ENCODE results near the gene GALNT16.
A peak's percentile ranks its signal among the peaks of the same experiment; 100 is the strongest.
"Not testable (repeated sequence)": the region's sequence is repeated elsewhere in the genome, so short reads cannot be mapped to it uniquely, and the experiment has no call there.

GALNT16 gene

GRCh38 chr14:69285661-69286255, 25.8 kb downstream of the GALNT16 start:
- DNase-seq (no peak), ATAC-seq (replicated peaks) (no peak)
- H3K36me3 Mint-ChIP-seq, result no peaks in the 10 kb centered on the region
- peaks cover 10 to 15% of the 10 kb centered on the region in 2 donors for H3K27me3 Mint-ChIP-seq
- no peaks in the 10 kb centered on the region for H3K9me3 Mint-ChIP-seq
- H3K27ac Mint-ChIP-seq, result peak overlapping the region; percentile 10
- H3K4me3 Mint-ChIP-seq, result no peak overlapping the region
- H3K4me1 Mint-ChIP-seq, result no peaks in the 10 kb centered on the region

DNA sequence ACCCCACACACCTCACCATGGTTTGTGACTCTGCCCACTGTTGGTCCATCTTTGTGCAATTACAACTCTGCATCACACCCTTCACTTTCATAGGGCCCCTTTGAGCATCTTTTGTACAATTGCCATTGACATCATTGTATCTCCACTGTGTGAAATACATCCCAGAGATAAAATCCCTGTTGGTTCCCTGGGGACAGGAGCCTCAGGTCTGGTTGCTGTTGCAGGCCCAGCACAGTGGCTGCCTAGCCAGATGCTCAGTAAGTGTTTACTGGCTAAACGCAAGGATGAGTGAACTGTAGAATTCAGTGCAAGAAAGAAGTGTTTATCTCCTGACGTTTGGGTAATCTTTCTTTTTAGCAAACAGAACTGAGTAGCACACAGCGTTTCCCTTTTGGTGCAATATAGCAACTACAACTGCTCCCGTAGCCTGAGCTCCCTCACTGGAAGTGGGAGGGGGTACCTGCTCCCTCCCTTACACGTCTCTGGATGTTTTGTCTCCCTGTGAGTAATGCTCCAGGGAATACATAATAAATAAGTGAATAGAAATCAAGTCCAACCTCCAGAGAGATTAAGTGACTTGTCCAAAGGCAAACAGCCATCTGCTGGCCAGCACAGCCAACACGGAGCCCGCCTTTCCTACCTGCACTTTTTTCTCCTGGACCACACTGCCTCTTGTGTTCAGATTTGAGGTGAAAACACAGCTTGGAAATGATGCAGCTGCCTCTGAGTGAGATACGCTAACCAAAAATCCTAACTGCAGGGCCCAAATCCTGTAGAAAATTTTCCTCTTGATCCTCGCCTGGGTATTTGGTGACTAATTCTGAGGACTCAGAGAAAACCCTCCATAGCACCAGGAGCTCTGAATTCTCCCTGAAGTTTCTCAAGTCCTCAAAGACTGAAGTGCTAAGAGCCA, 27.4 kb downstream of the GALNT16 start:
- peaks cover 0 to 11% of the 10 kb centered on the region in 2 donors for H3K27me3 Mint-ChIP-seq
- no peaks in the 10 kb centered on the region for H3K36me3 Mint-ChIP-seq
- ATAC-seq (replicated peaks) (no peak), DNase-seq (no peak)
- H3K4me1 Mint-ChIP-seq, result no peaks in the 10 kb centered on the region
- no peak overlapping the region for H3K4me3 Mint-ChIP-seq
- no peaks in the 10 kb centered on the region for H3K9me3 Mint-ChIP-seq
- no peak overlapping the region for H3K27ac Mint-ChIP-seq

DNA sequence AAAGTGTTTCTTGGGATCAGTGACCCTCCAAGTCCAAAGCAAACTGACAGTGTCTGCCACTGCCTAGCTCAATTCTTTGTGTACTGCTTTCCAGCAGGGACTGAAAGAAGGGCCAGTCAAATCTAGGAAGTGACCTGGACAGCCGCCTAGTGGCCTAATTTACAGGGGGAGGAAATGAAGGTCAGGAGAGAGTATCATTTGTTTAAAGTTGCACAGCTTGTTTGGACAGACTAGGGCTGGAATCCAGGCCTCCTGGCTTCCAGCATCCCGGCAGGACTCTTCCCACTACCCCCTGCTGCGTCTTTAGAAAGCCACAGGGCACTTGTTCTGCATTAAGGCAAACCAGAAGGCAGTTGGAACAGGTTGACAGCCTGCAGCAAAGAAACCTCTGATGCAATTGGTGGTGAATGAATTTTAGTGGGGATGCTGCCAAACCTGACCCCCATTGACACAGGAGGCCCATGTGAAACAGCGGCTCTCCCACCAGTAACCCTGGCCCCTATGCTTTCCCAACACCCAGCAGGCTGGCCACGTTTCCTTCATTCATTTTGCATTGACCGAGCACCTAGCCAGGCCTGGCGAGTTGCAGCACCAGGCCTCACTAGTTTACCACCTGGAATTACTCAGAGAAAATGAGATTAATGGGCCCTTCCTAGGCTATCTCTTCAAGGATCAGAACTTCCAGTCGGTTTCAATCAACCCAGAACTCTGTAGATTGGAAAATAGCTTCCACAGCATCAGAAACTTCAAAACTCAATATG, 28.2 kb downstream of the GALNT16 start:
- no peak for DNase-seq
- no peaks in the 10 kb centered on the region for H3K36me3 Mint-ChIP-seq
- H3K9me3 Mint-ChIP-seq, result no peaks in the 10 kb centered on the region
- no peak for ATAC-seq (replicated peaks)
- H3K4me1 Mint-ChIP-seq, result no peaks in the 10 kb centered on the region
- H3K4me3 Mint-ChIP-seq, result no peak overlapping the region
- H3K27me3 Mint-ChIP-seq, result peaks cover 0 to 8% of the 10 kb centered on the region in 2 donors
- no peak overlapping the region for H3K27ac Mint-ChIP-seq

DNA sequence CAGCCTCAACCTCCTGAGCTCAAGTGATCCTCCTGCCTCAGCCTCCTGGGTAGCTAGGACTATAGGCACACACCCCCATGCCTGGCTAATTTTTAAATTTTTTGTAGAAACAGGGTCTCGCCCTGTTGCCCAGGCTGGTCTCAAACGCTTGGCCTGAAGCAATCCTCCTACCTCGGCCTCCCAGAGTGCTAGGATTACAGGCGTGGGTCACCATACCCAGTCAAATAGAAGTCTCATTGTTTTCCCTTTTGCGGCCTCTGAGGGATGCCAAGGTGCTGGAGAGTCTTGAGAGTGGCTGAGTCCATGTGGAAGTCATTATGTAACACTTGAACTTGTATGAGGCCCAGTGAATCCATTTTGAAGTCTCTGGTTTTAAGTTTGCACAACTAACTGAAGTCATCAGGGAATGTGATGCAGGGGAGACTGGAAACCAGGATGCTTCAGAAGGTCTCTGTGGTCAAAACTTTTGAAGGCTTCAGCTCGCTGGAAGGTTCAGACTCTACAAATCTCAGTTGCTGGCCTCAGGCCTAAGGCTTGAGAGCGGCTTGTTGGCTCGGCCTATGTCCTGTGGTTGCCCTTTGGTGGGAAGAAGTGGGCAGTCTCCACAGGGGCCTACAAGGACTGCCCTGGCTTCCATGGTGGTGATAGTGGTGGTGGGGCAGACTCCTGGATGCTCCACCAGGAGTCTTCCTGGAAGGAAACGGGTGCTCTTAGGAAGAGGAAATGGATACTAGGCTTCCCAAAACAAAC, 29.2 kb downstream of the GALNT16 start:
- H3K27ac Mint-ChIP-seq, result no peak overlapping the region
- H3K27me3 Mint-ChIP-seq, result peaks cover 0 to 8% of the 10 kb centered on the region in 2 donors
- H3K4me3 Mint-ChIP-seq, result no peak overlapping the region
- H3K36me3 Mint-ChIP-seq, result no peaks in the 10 kb centered on the region
- no peaks in the 10 kb centered on the region for H3K9me3 Mint-ChIP-seq
- DNase-seq (no peak), ATAC-seq (replicated peaks) (no peak)
- H3K4me1 Mint-ChIP-seq, result no peaks in the 10 kb centered on the region

DNA sequence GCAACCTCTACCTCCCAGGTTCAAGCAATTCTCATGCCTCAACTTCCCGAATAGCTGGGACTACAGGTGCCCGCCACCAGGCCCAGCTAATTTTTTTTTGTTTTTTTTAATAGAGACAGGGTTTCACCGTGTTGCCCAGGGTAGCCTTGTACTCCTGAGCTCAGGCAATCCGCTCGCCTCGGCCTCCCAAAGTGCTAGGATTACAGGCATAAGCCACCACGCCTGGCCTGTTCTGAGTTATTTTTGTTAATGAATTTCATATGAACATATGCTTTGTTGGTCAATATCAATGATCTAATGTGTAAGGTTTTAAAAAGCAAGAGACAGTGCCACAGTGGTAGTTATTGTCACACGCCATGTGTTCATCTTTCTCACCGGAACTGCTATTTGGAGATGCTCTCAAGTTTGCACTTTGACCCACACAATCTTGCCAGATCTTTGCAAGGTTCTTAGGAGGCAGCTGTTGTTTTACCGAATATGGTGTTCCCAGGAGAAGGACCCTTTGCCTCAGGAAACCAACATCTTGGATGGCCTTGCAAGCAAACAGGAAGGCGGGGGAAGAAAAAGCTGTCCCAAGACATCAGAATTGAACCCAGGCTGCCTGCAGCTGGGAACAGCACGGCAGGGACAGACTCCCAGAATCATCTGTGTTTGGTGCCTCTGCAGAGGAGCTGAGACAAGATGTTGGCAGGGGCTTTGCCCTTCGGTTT, 30.0 kb downstream of the GALNT16 start:
- Mint-ChIP-seq H3K4me1 (no peaks in the 10 kb centered on the region), H3K9me3 (no peaks in the 10 kb centered on the region)

GRCh38 chr14:69290881-69291280, 30.9 kb downstream of the GALNT16 start:
- not testable (repeated sequence) for H3K36me3 Mint-ChIP-seq; H3K27me3 Mint-ChIP-seq; H3K4me1 Mint-ChIP-seq; H3K9me3 Mint-ChIP-seq; H3K4me3 Mint-ChIP-seq; H3K27ac Mint-ChIP-seq; DNase-seq; ATAC-seq (replicated peaks)

More for the DNA sequence above, 30.0 kb downstream of the GALNT16 start:
- Mint-ChIP-seq H3K27me3 (peaks cover 0 to 8% of the 10 kb centered on the region in 2 donors), H3K4me3 (no peak overlapping the region), H3K27ac (no peak overlapping the region), H3K36me3 (no peaks in the 10 kb centered on the region)
- DNase-seq (no peak), ATAC-seq (replicated peaks) (no peak)

- Mint-ChIP-seq H3K4me3 (no peak overlapping the region), H3K4me1 (no peaks in the 10 kb centered on the region), H3K27ac (no peak overlapping the region), H3K27me3 (peaks cover 0 to 4% of the 10 kb centered on the region in 2 donors), H3K9me3 (no peaks in the 10 kb centered on the region), H3K36me3 (no peaks in the 10 kb centered on the region)
- DNase-seq (no peak), ATAC-seq (replicated peaks) (no peak)
These were observed 31.4 kb downstream of the GALNT16 start for GRCh38 chr14:69291396-69291795.

DNA sequence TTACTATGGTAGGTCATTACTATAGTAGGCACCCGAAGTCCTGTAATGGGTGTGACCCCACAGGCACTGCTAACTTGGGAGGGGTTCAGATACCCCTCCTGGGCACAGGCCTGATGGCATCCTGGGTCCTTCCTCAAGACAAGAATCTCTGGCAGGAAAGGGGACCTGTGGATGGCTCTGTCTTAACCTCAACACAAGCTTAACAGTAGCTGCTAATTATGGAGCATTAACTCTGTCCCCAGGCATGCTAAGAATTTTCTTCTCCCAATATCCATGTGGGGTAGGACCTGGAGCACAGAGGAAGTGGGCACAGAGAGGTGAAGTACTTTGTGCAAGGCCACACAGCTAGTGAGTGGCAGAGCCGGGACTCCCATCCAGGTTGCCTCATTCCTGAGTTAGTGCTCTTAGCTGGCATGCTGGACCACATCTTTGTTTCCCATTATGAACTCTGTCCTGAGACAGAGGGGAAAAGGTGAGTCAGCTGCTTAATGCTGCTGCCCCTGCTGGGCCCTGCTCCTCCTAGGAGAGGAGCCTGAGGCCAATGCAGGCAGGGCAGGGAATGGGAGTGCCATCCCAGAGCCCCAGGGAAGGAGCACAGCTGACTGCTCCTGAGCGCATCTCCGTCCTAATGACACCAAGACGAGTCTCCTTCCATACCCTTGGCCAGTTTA, 32.1 kb downstream of the GALNT16 start:
- Mint-ChIP-seq H3K36me3 (no peaks in the 10 kb centered on the region), H3K9me3 (no peaks in the 10 kb centered on the region), H3K27ac (no peak overlapping the region), H3K4me1 (no peaks in the 10 kb centered on the region), H3K27me3 (peaks cover 0 to 1% of the 10 kb centered on the region in 2 donors), H3K4me3 (no peak overlapping the region)
- DNase-seq (no peak), ATAC-seq (replicated peaks) (no peak)

DNA sequence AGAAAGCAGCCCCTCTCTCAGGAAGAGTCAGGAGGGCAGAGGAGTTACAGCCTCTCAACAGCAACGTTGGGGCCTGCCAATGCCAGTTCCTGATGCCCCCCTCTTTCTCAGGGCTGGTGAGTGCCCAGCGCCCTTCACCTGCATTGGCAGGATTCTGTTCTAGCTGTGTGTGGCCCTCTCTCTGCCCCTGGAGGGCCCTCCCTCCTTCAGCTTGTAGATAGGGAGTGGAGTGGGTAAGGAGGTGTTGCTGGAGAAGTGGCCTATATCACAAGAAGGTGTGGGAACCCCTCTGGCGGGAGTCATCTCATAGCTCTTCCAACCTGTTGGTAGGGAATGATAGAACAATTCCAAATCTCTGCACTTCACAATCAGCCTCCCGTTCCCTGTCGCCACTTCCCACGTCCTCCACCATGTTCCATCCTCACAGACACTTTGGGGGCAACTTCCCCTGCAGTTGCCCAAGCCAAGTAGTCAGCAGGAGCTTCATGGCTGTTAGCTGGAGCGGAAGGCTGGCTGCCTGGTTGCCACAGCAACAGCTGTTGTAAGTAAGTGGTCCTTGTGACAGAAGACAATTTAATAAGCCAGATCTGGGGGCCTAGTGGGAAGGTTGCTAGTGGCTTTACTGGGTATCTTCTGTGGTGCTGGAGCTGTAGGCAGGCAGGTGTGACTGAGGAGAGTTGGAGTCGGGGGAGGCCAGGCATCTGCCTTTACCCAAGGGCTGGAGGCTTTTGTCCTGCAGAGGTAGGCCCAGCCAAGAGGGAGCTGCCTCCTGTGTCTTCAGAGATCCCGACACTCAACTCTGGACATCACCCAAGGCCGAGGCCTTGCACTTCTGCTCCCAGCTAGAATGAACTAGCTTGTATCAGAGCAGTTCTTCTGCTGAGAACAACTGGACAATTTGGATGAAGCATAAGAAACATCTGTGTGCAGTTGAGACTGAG, 38.4 kb downstream of the GALNT16 start:
- Mint-ChIP-seq H3K9me3 (no peaks in the 10 kb centered on the region), H3K4me3 (no peak overlapping the region), H3K27me3 (peaks cover 8 to 11% of the 10 kb centered on the region in 2 donors), H3K36me3 (no peaks in the 10 kb centered on the region), H3K4me1 (no peaks in the 10 kb centered on the region), H3K27ac (no peak overlapping the region)
- no peak for ATAC-seq (replicated peaks)
- no peak for DNase-seq

DNA sequence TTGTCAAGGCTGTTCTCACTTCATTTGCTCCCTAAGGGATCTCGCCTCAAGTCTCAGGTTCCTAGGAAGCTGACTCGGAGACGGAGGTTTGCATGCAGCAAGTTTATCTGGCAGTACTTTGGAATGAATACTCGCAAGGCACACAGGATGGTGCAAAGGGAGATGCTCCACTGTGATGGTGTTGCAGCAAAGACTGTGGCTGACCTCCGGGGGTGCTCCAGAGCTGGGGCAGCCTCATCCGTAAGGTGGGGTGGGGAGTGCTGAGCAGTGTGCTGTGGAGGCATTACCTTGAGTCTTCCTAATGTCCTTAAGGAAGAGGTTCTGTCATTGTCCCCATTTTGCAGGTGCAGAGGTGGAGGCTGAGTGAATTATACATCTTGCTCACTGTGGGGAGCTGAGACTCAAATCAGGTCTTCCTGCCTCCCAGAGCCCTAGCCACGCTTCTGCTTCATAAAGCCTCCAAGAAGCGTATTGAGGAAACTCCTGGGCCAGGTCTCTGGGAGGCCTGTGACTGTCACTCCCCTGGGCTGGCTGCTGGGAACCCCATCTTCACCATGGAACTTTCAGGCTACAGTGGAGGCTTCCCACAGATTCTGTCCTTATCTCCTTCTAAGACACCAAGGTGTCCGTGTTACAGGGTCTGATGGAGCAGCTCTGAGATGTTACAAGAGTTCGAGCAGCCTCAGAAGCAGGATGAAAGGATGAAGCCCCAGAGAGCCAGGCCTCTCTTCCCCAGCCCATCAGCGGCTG, 39.5 kb downstream of the GALNT16 start:
- no peaks in the 10 kb centered on the region for H3K36me3 Mint-ChIP-seq
- H3K27ac Mint-ChIP-seq, result no peak overlapping the region
- H3K4me3 Mint-ChIP-seq, result no peak overlapping the region
- H3K9me3 Mint-ChIP-seq, result no peaks in the 10 kb centered on the region
- DNase-seq, result no peak
- no peaks in the 10 kb centered on the region for H3K4me1 Mint-ChIP-seq
- H3K27me3 Mint-ChIP-seq, result peaks cover 8 to 11% of the 10 kb centered on the region in 2 donors
- ATAC-seq (replicated peaks), result peak; percentile 56 to 68

GRCh38 chr14:69300601-69301221, 40.8 kb downstream of the GALNT16 start:
- Mint-ChIP-seq H3K27me3 (peaks cover 9 to 12% of the 10 kb centered on the region in 2 donors), H3K4me3 (no peak overlapping the region), H3K27ac (no peak overlapping the region), H3K9me3 (no peaks in the 10 kb centered on the region), H3K36me3 (no peaks in the 10 kb centered on the region), H3K4me1 (no peaks in the 10 kb centered on the region)
- no peak for DNase-seq
- no peak for ATAC-seq (replicated peaks)
